ENCODE measurements around the gene RBM3.

DNA sequence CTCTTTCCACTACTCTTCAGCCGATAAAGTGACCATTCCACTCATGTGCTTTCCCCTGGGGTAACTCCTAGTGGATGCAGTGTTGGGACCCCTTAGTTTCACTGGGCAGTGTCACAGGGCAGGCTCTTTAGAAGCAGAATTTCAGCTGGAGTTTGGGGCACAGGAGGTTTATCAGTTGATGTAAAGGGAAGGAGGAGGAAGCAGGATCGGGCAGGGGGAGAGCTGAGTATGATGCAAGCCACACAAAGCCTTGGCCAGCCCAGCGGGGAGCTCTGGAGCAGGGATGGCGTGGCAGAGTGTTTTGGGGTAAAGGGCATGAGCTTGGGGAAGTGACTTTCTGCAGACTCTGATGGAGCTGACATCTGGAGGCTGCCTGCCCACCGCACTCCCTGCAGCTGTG, 42.3 kb downstream of the RBM3 start:
- TF ChIP-seq, protein P1, sequence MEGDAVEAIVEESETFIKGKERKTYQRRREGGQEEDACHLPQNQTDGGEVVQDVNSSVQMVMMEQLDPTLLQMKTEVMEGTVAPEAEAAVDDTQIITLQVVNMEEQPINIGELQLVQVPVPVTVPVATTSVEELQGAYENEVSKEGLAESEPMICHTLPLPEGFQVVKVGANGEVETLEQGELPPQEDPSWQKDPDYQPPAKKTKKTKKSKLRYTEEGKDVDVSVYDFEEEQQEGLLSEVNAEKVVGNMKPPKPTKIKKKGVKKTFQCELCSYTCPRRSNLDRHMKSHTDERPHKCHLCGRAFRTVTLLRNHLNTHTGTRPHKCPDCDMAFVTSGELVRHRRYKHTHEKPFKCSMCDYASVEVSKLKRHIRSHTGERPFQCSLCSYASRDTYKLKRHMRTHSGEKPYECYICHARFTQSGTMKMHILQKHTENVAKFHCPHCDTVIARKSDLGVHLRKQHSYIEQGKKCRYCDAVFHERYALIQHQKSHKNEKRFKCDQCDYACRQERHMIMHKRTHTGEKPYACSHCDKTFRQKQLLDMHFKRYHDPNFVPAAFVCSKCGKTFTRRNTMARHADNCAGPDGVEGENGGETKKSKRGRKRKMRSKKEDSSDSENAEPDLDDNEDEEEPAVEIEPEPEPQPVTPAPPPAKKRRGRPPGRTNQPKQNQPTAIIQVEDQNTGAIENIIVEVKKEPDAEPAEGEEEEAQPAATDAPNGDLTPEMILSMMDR (IDR thresholded peaks at IDR 0.05), result no peak
- no peak for TF ChIP-seq POLR2A (IDR thresholded peaks at IDR 0.05)

All from tibial nerve (tissue), 3 donors.